Retina (tissue), 1 donor: Measurements from ENCODE around the gene CRTC1.

ENCODE experiments used
- DNase-seq: peaks from one replicate; pipeline ENCODE4 v3.0.0-alpha.2; 2016

The CRTC1 gene

DNA sequence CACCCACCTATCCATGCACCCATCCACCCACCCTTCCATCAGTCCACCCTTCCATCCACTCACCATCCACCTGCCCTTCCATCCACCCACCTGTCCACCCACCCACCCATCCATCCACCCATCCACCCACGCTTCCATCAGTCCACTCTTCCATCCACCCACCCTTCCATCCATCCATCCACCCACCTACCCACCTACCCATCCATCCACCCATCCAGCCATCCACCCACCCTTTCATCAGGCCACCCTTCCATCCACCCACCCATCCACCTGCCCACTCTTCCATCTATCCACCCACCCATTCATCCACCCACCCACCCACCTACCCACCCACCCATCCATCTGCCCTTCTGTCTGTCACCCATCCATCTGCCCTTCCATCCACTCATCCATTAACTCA lies 29.6 kb upstream of the CRTC1 start:
- no peak for DNase-seq

DNA sequence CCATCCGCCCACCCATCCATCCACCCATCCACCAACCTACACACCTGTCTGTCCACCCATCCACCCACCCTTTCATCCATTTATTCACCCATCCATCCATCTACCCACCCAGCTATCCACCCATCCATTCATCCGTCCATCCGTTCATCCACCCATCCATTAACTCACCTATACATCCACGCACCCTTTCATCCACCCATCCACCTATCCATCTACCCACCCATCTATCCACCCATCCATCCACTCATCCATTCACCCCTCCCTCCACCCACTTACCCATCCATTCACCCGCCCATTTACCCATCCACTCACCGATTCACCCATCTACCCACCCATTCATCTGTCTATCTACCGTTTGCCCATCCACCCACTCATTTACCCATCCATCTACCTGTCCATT lies 29.0 kb upstream of the CRTC1 start:
- no peak for DNase-seq

DNA sequence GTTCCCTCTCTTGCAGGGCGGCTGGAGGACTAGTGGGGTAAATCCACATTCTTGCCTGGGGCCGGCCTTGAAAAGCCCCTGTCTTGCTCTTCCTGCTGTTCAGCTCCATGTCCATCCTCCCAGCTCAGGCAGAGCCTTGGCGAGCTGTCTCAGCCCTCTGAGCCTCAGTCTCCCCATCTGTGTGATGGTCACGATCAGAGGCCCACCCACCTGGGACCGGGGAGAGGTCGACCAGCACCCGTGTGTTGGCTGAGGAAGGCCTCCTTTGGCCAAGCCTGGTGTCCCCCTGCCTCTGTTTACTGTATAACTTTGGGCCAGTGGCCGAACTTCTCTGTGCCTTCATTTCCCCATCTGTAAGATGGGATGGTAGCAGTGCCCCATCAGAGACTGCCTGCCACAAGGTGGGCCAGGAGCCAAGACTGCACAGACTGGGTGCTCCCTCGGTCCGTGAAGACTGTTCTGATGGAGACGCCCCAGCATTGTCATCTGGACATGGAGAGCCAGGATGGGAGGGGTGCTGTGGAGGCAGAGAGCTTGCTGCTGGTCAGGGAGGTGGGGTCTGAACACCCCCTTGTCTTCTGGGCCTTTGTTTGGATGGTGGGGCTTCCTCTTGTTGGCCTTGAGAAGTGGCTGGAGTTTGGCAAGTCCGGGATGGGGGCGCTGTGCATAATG lies 28.2 kb upstream of the CRTC1 start:
- DNase-seq: no peak

DNA sequence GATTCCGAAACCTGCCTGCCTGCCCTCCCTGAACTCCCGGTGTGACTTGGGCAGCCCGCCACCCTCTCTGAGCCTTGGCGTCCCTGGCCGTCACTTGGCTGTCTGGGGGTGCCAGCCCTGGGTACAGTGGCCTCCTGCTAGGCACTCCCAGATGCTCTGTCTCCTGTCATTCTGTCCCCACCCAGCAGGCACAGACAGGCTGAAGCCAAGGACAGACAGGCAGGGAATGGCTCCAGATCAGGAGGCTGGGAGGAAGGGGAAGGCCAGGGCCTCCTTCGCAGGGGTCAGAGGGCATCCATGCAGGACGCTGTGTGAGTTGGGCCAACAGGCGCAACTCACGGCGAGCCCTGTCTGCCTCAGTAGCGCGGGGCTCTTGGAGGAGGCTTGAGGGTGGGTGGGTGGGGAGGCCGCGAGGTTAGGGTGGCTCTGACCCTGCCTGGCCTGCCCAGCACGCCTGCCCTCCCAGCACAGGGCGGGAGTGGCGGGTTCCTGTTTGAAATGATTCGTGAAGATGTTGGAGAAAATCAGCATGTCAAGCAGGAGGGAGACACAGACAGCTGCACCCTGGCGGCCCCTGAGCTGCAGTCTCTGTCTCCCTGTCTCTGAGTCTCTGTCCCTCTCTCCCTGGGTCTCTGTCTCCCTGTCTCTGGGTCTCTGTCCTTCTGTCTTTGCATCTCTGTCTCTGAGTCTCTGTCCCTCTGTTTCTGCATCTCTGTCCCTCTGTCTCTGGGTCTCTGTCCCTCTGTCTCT lies 27.0 kb upstream of the CRTC1 start:
- no peak for DNase-seq

DNA sequence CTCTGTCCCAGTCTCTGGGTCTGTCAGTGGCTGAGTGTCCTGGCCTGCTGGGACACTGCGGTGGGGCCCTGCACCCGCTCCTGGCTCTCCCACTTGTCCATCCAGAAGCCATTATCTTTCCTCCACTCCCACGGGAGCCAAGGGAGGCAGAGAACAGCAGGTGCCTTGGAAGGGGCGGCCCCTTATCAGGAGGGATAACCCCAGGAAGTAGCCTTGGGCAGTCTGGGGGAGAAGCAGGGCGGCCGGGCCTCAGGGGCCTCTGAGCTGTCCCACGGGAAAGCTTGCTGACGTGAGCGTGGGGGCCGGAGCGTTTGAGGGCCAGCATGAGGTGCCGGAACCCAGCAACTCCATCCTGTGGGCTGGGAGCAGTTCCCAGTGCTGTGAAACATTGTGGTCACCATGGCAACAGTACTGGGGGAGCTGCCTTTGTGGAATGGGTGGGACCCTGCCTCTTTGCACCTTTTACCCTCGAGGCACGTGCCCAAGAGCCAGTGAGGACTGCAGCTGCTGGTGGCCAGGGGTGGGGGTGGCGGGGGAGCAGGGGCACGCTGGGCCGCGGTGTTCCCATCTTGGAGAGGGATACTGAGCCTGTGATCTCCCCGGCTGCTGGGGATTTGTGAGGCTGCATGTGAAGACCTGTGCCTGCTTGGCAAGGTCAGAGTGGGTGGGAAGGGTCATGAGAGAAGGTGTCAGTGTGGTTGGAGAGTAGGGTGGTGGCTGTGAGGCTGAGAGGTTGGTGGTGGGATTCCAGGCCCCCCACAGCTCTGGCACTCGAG lies 25.7 kb upstream of the CRTC1 start:
- DNase-seq: peak; percentile 54

DNA sequence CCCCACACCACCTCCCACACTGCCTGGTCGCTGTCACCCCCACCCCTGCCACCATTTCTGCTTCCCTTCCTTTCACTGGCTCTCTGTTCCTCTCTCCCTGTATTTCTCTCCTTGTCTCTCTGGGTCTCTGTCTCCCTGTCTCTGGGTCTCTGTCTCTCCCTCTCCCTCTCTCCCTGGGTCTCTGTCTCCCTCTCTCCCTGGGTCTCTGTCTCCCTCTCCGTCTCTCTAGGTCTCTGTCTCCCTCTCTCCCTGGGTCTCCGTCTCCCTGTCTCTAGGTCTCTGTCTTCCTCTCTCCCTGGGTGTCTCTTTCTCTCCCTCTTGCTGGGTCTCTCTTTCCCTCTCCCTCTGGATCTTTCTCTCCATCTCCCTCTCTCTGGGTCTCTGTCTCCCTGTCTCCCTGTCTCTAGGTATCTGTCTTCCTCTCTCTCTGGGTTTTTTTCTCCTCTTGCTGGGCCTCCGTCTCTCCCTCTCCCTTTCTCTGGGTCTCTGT lies 25.1 kb upstream of the CRTC1 start:
- no peak for DNase-seq

DNA sequence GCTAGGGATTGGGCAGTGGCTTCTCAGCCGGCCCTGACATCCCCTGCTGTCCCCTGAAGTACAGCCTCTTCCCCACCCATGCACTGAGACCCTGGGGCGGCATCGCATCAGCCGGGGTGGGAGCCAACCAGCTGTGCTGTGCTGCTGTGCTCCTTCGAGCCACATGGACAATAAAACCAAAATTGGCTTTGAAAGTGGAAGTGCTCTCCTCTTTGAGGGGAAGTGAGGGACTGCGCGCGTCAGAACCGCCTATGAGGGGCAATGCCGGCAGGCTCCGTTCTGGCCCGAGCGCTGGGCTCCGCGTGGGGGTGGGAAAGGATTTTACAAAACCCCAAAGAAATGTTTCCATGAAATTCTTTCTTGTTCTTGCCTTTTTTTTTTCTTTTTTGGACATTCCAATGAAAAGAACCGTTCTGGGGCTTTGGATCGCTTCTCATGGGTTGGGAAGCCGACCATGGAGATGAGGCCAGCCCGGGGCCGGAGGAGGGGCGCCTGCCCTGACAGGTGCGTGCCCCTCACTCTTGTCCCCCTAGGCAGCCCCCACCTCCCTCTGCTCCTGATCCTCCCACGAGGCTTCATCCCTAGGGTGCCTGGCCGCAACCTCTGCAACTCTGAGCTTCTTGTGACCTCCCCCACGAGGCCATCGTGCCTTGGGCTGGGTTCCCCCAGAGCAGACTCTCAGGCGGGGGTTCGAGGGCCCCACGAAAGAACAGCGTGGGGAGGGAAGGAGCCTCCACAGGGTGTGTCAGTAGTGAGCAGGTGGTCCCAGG lies 24.0 kb upstream of the CRTC1 start:
- no peak for DNase-seq

DNA sequence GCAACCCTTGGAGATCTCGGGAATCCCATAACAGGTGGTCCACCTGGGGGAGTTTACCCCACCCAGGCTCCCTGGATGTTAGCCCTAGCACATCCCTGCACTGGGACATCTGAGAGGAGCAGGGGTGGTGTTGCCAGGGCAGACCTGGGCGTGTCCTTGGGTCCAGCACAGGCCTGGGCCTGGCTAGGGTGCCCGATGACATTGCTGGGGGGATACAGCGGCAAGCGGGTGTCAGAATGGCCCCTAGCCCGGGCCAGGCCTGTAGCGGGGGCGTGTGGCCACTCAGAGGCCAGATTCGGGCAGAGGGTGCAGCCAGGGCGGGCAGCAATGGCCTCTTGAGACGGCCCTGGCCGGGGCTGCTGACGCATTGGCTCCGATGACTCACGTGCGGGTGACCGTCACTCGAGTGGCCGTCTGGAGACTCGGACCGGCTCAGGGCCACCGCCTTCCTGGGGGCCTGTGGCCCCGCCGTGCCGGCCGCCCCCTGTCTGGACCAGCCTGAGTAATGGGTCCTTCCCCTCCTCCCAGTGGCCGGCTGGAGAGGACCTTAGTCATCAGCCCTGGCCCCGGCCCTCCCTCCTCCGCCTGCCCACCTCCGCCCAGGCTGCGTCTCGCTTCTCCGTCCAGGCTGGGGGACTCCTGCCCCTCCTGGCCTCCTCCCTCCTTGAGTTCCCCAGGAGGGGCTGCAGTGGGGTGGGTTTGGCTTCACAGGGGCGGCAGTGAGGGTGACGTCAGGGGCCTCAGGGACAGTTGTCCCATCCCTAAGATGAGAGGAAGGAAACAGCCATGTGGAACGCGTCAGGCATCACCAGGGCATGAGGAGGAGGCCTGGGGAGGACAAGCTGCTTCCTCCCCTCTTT lies 23.2 kb upstream of the CRTC1 start:
- DNase-seq: no peak

DNA sequence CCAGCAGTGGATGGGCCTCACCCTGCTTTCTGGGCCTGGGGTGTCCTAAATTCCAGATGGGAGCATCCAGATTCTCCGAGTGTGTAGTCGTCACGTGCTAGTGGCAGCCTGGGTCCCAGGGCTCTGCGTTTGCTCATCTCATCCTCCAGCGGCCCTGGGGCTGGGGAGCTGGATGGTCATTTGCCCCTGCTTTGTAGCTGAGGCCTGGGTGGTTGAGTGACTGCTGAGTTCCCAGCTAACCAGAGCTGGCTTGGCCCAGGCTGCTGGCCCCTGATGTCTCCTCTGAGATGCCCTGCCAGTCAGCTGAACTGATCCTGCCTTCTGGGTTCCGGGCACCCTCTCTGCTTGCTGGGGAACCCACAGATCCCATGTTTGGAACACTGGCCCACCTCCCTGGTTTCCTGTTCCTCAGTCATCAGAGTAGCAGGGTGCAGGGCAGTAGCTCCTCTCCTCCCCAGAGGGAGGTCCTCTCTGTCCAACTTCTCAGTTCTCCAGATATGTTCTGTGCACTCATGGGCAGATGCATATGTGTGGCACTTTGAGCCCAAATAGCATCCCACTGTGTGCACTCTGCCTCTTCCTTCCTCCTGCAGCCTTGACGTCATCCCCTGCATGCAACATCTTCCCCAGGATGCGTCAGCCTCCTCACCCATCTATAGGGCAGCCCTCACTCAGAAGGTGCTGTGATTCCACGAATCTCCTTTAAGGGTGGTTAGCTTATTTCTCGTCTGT lies 22.4 kb upstream of the CRTC1 start:
- DNase-seq: no peak

DNA sequence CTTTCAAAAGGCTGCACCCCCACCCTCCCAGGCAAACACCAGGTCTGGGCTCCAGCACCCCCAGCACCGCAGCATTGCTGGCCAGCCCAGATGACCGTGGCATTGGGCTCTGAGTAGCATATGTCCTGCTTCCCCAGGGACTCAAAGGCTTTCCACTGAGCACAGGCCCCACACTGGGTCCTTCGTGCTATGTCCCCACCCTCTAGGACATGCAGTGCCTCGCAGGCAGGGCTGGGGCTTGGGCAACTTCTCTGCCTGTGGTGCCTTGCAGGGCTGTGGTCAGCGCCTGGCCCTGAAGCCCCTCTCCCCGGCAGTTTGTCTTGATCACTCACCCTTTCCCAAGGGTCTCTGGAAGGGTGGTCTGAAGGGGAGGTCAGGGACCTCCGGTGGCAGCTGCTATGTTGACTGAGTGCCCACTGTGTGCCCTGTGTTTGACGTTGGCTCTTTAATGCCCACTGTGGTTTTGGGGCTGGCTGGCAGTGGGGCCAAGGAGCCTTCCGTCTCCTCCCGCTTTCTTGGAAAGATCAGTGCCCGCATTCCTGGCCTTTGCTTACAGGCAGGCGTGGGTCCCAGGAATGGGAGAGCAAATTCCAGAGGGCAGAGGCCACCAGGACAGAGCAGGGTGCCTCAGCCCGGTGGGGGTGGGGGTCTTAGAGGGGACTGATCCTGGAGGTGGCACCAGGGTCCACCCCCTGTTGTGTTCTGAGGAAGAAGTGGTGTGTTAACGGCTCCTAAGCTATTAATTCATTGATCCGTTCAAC lies 20.3 kb upstream of the CRTC1 start:
- no peak for DNase-seq

DNA sequence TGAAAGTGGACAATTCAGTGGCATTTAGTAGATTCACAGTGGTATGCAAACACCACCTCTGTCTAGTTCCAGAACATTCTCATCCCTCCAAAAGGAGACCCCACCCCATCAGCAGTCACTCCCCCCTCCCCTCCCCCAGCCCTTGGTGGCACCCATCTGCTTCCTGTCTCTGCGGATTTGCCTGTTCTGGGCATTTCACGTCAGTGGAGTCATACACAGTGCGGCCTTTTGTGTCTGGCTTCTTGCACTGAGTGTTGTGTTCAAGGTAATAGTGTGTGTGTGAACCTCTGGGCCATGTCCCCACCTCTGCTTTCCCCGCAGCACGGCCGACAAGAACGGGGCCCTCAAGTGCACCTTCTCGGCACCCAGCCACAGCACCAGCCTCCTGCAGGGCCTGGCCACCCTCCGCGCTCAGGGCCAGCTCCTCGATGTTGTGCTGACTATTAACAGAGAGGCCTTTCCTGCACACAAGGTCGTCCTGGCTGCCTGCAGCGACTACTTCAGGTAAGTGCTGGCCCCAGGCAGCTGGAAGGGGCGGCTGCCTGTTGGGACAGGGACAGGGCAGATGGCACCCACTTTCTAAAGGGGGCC lies 19.4 kb upstream of the CRTC1 start:
- no peak for DNase-seq

DNA sequence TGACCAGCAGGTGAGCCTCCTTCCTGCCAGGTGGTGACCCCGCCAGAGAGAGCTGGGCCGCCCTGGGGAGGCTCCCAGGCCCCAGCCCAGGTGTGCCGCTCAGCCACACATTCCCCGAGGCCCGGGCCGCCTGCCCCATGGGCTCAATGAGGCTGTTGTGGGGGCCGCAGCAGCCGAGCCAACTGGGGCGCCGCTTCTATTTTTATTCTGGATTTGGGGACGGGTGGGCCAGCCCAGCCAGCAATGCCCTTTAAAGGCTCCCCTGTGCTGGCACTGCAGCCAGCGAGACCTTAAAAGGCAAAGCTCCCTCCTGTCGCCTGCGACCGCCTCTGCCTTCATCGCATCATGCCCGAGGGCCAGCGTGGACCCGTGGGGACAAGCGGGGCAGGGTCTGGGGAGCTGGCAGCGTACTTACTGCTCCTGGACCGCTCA lies 17.7 kb upstream of the CRTC1 start:
- no peak for DNase-seq

DNA sequence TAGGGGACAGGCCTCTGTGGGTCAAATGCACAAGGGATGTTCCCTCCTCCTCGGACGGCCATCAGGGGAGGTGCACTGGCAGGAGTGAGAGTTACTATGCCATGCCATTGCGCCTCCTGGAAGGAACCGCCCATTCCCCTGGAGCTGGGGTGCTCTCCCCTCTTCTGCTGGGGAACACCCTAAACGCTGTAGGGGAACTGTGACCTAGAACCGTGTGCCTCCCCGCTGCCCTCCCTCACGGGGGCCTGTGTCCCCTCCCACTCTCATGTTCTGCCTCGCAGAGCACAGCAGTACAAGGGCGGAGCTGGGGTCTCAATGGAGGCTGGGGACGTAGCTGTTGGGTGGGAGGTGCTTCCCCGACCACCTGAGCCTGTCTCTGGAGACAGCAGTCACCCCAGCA lies 17.2 kb upstream of the CRTC1 start:
- DNase-seq: no peak

DNA sequence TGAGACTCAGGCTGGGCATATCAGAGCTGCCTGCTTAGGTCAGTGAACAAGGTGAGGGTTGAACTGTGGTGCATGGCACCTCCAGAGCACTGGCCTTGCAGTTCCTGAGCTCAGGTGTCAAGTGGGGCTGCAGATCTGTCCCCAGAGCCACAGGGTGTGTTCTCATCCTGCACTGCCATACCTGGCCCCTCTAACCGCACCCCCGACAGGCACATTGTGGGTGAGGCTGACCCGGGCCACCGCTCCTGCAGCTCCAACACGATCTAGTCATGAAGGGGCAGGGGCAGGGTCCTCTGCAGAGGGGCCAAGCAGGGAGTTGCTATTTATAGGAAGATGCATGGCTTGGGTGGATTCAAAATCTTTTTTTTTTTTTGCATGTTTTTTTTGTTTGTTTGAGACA lies 16.7 kb upstream of the CRTC1 start:
- no peak for DNase-seq

DNA sequence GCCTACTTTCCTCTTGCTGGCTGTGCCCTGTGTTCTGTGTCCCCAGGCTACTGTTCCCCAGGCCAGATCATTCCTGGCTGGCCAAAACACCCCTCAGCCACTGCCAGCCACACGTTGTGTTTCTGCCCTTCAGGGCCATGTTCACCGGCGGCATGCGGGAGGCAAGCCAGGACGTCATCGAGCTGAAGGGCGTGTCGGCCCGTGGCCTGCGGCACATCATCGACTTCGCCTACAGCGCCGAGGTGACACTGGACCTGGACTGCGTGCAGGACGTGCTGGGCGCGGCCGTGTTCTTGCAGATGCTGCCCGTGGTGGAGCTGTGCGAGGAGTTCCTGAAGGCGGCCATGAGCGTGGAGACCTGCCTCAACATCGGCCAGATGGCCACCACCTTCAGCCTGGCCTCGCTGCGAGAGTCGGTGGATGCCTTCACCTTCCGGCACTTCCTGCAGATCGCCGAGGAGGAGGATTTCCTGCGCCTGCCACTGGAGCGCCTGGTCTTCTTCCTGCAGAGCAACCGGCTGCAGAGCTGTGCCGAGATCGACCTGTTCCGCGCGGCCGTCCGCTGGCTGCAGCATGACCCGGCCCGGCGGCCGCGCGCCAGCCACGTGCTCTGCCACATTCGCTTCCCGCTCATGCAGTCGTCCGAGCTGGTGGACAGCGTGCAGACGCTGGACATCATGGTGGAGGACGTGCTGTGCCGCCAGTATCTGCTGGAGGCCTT lies 15.8 kb upstream of the CRTC1 start:
- no peak for DNase-seq

DNA sequence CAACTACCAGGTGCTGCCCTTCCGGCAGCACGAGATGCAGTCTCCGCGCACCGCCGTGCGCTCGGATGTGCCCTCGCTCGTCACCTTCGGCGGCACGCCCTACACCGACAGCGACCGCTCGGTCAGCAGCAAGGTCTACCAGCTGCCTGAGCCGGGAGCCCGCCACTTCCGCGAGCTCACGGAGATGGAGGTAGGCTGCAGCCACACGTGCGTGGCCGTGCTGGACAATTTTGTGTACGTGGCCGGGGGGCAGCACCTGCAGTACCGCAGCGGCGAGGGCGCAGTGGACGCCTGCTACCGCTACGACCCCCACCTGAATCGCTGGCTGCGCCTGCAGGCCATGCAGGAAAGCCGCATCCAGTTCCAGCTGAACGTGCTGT lies 15.2 kb upstream of the CRTC1 start:
- DNase-seq: no peak

DNA sequence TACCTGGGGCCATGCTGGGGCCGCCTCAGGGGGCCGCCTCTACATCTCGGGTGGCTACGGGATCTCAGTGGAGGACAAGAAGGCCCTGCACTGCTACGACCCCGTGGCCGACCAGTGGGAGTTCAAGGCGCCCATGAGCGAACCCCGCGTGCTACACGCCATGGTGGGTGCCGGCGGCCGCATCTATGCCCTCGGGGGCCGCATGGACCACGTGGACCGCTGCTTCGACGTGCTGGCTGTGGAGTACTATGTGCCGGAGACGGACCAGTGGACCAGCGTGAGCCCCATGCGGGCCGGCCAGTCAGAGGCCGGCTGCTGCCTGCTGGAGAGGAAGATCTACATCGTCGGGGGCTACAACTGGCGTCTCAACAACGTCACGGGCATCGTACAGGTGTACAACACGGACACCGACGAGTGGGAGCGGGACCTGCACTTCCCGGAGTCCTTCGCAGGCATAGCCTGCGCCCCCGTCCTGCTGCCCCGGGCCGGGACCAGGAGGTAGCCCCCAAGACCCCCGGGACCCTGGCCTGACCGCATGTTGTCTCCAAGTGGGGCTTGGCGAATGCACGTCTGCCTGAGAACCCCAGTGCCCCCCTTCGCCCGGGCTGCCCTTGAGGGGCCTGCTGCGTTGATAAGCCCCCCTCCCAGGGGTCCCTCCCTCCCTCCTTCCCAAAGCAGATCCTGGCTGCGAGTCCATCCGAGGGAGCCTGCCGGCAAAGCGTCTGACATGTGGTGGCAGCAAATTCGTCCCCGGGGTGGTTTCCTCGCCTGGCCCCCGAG lies 14.5 kb upstream of the CRTC1 start:
- no peak for DNase-seq

DNA sequence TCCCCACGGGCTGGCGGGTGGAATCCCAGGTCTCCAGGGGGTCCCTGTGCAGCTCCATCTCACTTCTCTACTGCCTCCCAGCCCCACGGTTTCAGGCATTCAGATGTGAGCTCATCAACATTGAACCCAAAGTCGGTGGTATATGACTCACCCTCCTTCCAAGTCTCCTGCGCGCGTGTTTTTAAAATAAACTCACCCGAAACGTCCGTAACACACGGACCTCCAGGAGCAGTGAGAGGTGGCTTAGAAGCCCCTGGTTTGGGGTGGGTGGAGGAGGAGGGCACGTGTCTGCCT lies 14.0 kb upstream of the CRTC1 start:
- DNase-seq: no peak

DNA sequence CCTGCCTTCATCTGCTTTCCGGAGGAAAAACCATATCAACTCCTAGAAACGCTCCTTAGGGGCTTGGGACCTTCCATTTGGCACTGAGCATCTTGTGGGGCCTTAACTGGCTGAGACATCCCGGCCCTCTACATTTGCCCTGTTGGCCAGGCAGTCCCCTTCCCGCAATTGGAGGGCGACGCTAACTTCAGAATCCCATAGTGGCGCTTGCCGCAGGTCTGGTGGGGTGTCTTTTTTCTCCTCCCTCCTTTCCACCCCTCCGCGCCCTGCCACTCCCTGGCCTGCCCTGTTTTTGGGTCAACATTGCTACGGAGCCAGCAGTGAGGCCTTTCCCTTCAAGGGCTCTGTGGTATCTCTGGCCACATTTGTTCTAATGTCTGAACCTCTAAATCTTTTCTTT lies 13.6 kb upstream of the CRTC1 start:
- DNase-seq: no peak
